PFSK-1 (cell line): ENCODE results near the gene YTHDF2.

ENCODE experiments used
- REST ChIP-seq, 2 experiments: IDR thresholded peaks; 2 replicates each; pipeline versions ENCODE4 v1.6.1 to v1.8.0; 2011 to 2012; ENCODE audit warnings: low read depth in 2 of 2, low read length in 2 of 2, control low read depth in 1 of 2, inconsistent platforms in 1 of 2, mild to moderate bottlenecking in 1 of 2, moderate library complexity in 1 of 2; ENCODE audit not compliant: insufficient read depth in 1 of 2
- SIN3A ChIP-seq: IDR thresholded peaks from 2 replicates; pipeline ENCODE4 v1.6.1; 2012; ENCODE audit warnings: mild to moderate bottlenecking, low read length, moderate library complexity, borderline replicate concordance; ENCODE audit not compliant: insufficient read depth

- TF ChIP-seq SIN3A = no peak
- no peak for TF ChIP-seq REST (IDR thresholded peaks at IDR 0.05; ENCODE audit: insufficient read depth in 1 of 2, low read depth in 2 of 2, low read length in 2 of 2)
These were observed 43.1 kb downstream of the YTHDF2 start for GRCh38 chr1:28779751-28780408.
